A549 (cell line): ENCODE data around the gene CDK19. TPM values are rescaled to one million over a fixed set of nuclear protein-coding genes. Genes with fewer than 3 reads are reported as not detected.

Experiments
- ATAC-seq, 2 experiments: fragments of 200-7000 bp in 1 of 2; fragments of >200 bp in 1 of 2; cut with Nextera tagmentation in 1 of 2; cut with Tn5 transposase in 1 of 2; 3 replicates each; pipeline versions ENCODE4 v1.8.0 to v1.9.1; 2018 to 2020; ENCODE audit warnings: mild to moderate bottlenecking in 1 of 2, moderate library complexity in 1 of 2
- CTCF ChIA-PET: fragments of 300-600 bp; sonication (Branson Sonifier 250); formaldehyde crosslinking; extraction: SDS; loops from one replicate; lab custom pipeline; 2021; ENCODE audit warnings: antibody characterized with exemption, inconsistent platforms; lab: Yijun Ruan, JAX
- POLR2A ChIA-PET: fragments of 350-600 bp; formaldehyde crosslinking; extraction: SDS; loops from one replicate; lab custom pipeline; 2021; ENCODE audit warnings: antibody characterized with exemption, inconsistent platforms; lab: Yijun Ruan, JAX
- DNase-seq, 2 experiments: peaks; one replicate each; pipeline versions ENCODE4 v3.0.0 to v3.0.0-alpha.2; 2011 to 2016; ENCODE audit warnings: low read depth in 1 of 2, low spot score in 1 of 2
- FAIRE-seq: peaks from 2 replicates; lab custom pipeline; 2011; peaks lifted over from hg19 to GRCh38; lab: Jason Lieb, UNC
- H3K27ac ChIP-seq, 2 experiments: fragments of >200 bp; sonication (Bioruptor Twin); formaldehyde crosslinking; 3 replicates each; pipeline ENCODE4 v1.5.1; 2016 to 2017
- H3K4me1 ChIP-seq: fragments of >200 bp; sonication (Bioruptor Twin); formaldehyde crosslinking; 3 replicates; pipeline ENCODE4 v1.6.1; 2016
- H3K4me2 ChIP-seq: fragments of >200 bp; sonication (Bioruptor Twin); formaldehyde crosslinking; 3 replicates; pipeline ENCODE4 v1.6.1; 2016
- H3K4me3 ChIP-seq: fragments of >200 bp; sonication (Bioruptor Twin); formaldehyde crosslinking; 3 replicates; pipeline ENCODE4 v1.5.1; 2016
- H3K9me3 ChIP-seq: fragments of >200 bp; sonication (Bioruptor Twin); formaldehyde crosslinking; 3 replicates; pipeline ENCODE4 v1.6.1; 2016
- BHLHE40 ChIP-seq: IDR thresholded peaks from 2 replicates; pipeline ENCODE4 v1.6.1; 2012; ENCODE audit warnings: low read depth, low read length, inconsistent platforms
- CBX8 ChIP-seq: fragments of 200-600 bp; sonication (generic); IDR thresholded peaks from 2 replicates; pipeline ENCODE4 v1.6.1; 2016
- CTCF ChIP-seq: fragments of >200 bp; sonication (Bioruptor Twin); formaldehyde crosslinking; IDR thresholded peaks from 3 replicates; pipeline ENCODE4 v1.5.1; 2016
- EHMT2 ChIP-seq: fragments of 200-600 bp; sonication (generic); IDR thresholded peaks from 2 replicates; pipeline ENCODE4 v1.6.1; 2016; ENCODE audit warnings: antibody characterized with exemption, low read depth, mild to moderate bottlenecking, moderate library complexity
- ESRRA ChIP-seq: fragments of 150-350 bp; IDR thresholded peaks from 2 replicates; pipeline ENCODE4 v1.6.1; 2014; ENCODE audit warnings: mild to moderate bottlenecking, low read length, borderline replicate concordance
- GATA3 ChIP-seq: IDR thresholded peaks from 2 replicates; pipeline ENCODE4 v1.6.1; 2012; ENCODE audit warnings: borderline replicate concordance
- HMGXB4 ChIP-seq: fragments of 250-450 bp; sonication (Bioruptor Pico); IDR thresholded peaks from 2 replicates; pipeline ENCODE4 v1.5.0; 2021; ENCODE audit warnings: mild to moderate bottlenecking, moderate library complexity, borderline replicate concordance
- HOXA7 ChIP-seq: fragments of 250-450 bp; sonication (Bioruptor Pico); IDR thresholded peaks from 2 replicates; pipeline ENCODE4 v1.5.0; 2020; ENCODE audit warnings: mild to moderate bottlenecking, moderate library complexity
- MAFK ChIP-seq: fragments of 450-650 bp; IDR thresholded peaks from 2 replicates; pipeline ENCODE4 v1.6.1; 2014; ENCODE audit not compliant: partially characterized antibody
- MAZ ChIP-seq: fragments of 150-350 bp; IDR thresholded peaks from 2 replicates; pipeline ENCODE4 v1.6.1; 2014; ENCODE audit warnings: antibody characterized with exemption, low read depth, low read length, borderline replicate concordance
- NFE2L2 ChIP-seq: fragments of 150-350 bp; conservative IDR thresholded peaks from 2 replicates; pipeline ENCODE4 v1.6.1; 2014; ENCODE audit warnings: low read length
- NPAS2 ChIP-seq: fragments of 250-450 bp; sonication (Bioruptor Pico); IDR thresholded peaks from 2 replicates; pipeline ENCODE4 v1.8.0; 2022; ENCODE audit warnings: mild to moderate bottlenecking, moderate library complexity, borderline replicate concordance
- PBX3 ChIP-seq: IDR thresholded peaks from 2 replicates; pipeline ENCODE4 v1.6.1; 2012
- PHF8 ChIP-seq: fragments of 200-600 bp; sonication (generic); IDR thresholded peaks from 2 replicates; pipeline ENCODE4 v1.6.1; 2016; ENCODE audit warnings: low read depth, mild to moderate bottlenecking, antibody characterized with exemption, moderate library complexity, borderline replicate concordance
- POLR2AphosphoS2 ChIP-seq: conservative IDR thresholded peaks from 2 replicates; pipeline ENCODE4 v1.6.1; 2012; ENCODE audit warnings: low read length, improper control_type of control experiment, inconsistent platforms
- RAD21 ChIP-seq, 2 experiments: fragments of >200 bp in 1 of 2; sonication (Bioruptor Twin) in 1 of 2; formaldehyde crosslinking in 1 of 2; IDR thresholded peaks in 1 of 2; conservative IDR thresholded peaks in 1 of 2; 2 replicates in 1 of 2; 3 replicates in 1 of 2; pipeline ENCODE4 v1.6.1; 2012 to 2018; ENCODE audit warnings: inconsistent platforms in 1 of 2
- RCOR1 ChIP-seq: fragments of 150-350 bp; IDR thresholded peaks from 2 replicates; pipeline ENCODE4 v1.6.1; 2014; ENCODE audit warnings: antibody characterized with exemption, low read length, low read depth
- REST ChIP-seq: fragments of 200-600 bp; sonication (generic); IDR thresholded peaks from 2 replicates; pipeline ENCODE4 v1.6.1; 2016; ENCODE audit warnings: antibody characterized with exemption, mild to moderate bottlenecking, moderate library complexity
- RFX5 ChIP-seq: fragments of 450-650 bp; IDR thresholded peaks from 2 replicates; pipeline ENCODE4 v1.7.1; 2014; ENCODE audit warnings: antibody characterized with exemption, mild to moderate bottlenecking, moderate library complexity
- RNF2 ChIP-seq: fragments of 200-600 bp; sonication (generic); IDR thresholded peaks from 2 replicates; pipeline ENCODE4 v1.6.1; 2016; ENCODE audit warnings: low read depth, mild to moderate bottlenecking, antibody characterized with exemption, moderate library complexity, borderline replicate concordance
- SMC3 ChIP-seq: fragments of >200 bp; sonication (Bioruptor Twin); formaldehyde crosslinking; IDR thresholded peaks from 3 replicates; pipeline ENCODE4 v1.6.1; 2018; ENCODE audit warnings: inconsistent platforms
- TFCP2L1 ChIP-seq: fragments of 250-450 bp; sonication (Bioruptor Pico); IDR thresholded peaks from 2 replicates; pipeline ENCODE4 v1.5.0; 2021; ENCODE audit warnings: mild to moderate bottlenecking
- ZFP36 ChIP-seq: fragments of 450-650 bp; IDR thresholded peaks from 2 replicates; pipeline ENCODE4 v1.6.1; 2014; ENCODE audit warnings: borderline replicate concordance; ENCODE audit not compliant: partially characterized antibody
- ZNF302 ChIP-seq: fragments of 250-450 bp; sonication (Bioruptor Pico); IDR thresholded peaks from 2 replicates; pipeline ENCODE4 v1.9.0; 2021; ENCODE audit warnings: inconsistent platforms, mild to moderate bottlenecking, moderate library complexity
- WGBS: methylation state at CpG from one replicate; pipeline ENCODE4 v1.1.6; 2017; ENCODE audit errors: missing lambda C conversion rate; 5-methylcytosine and 5-hydroxymethylcytosine counted together
- polyA plus RNA-seq, 4 experiments: library from polyadenylated mRNA; depleted of rRNA in 3 of 4; stranded (reverse); fragments of >200 nt; fragmentation: RNase III in 1 of 4; extraction: RNeasy Plus Mini Kit Qiagen cat#74134 plus additional on column Dnase treatment in 1 of 4; gene quantifications; 2 replicates in 3 of 4; 3 replicates in 1 of 4; pipeline ENCODE4 v1.2.3, GENCODE V29; 2011 to 2017
- TF ChIP-seq, protein P1 (sequence below): fragments of >200 bp; sonication (Bioruptor Twin); formaldehyde crosslinking; IDR thresholded peaks from 3 replicates; pipeline ENCODE4 v1.6.1; 2016

The CDK19 gene
- polyA plus RNA-seq, 2 of the 4 experiments (the other 2 are of a cell fraction): 7.1 to 18.6 TPM

GRCh38 chr6:110665600-110665999 is 149.7 kb downstream of the CDK19 start:
- no peak for FAIRE-seq
- 87% methylated on average over 7 of the region's 7 CpGs for WGBS
- ChIA-PET CTCF (no interaction called here), POLR2A (interaction anchor here (0.6 kb wide), 1 partner anchor 316 kb away, joined by 3 read pairs; the partner anchor contains the start of gene RPF2)
- DNase-seq: no peak
- Histone ChIP-seq H3K9me3 (no peaks in the 10 kb centered on the region), H3K27ac (no peak overlapping the region), H3K4me1 (peaks cover 19% of the 10 kb centered on the region; the same call in 2 of the 3 replicates), H3K4me2 (no peak overlapping the region), H3K4me3 (no peak overlapping the region)
- no peak for TF ChIP-seq RNF2
- no peak for TF ChIP-seq HOXA7
- no peak for TF ChIP-seq PHF8
- no peak for TF ChIP-seq ESRRA
- no peak for TF ChIP-seq ZNF302 (CRISPR knock-in tag)
- no peak for TF ChIP-seq TFCP2L1
- TF ChIP-seq PBX3: no peak
- no peak for TF ChIP-seq CBX8
- ATAC-seq: no peak

GRCh38 chr6:110664933-110665332 is 150.3 kb downstream of the CDK19 start:
- POLR2A ChIA-PET: no interaction called here
- 50% methylated on average over 1 of the region's 1 CpG for WGBS
- no peak for FAIRE-seq
- TF ChIP-seq CBX8 (no peak), HMGXB4 (CRISPR knock-in tag) (no peak), MAZ (no peak), RAD21 (conservative IDR thresholded peaks at IDR 0.05 in 1 of 2, IDR thresholded peaks at IDR 0.05 in 1 of 2) (no peak), BHLHE40 (no peak), EHMT2 (no peak), RCOR1 (no peak), POLR2AphosphoS2 (no peak), ZFP36 (no peak), GATA3 (no peak), REST (no peak), MAFK (no peak), RFX5 (no peak), NPAS2 (CRISPR knock-in tag) (no peak), NFE2L2 (no peak), CTCF (no peak), SMC3 (no peak)
- TF ChIP-seq, protein P1, sequence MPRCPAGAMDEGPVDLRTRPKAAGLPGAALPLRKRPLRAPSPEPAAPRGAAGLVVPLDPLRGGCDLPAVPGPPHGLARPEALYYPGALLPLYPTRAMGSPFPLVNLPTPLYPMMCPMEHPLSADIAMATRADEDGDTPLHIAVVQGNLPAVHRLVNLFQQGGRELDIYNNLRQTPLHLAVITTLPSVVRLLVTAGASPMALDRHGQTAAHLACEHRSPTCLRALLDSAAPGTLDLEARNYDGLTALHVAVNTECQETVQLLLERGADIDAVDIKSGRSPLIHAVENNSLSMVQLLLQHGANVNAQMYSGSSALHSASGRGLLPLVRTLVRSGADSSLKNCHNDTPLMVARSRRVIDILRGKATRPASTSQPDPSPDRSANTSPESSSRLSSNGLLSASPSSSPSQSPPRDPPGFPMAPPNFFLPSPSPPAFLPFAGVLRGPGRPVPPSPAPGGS: no peak
- TF ChIP-seq, all 56 proteins: peak for 0
- ATAC-seq: no peak
- Histone ChIP-seq H3K4me3 (no peak overlapping the region), H3K9me3 (no peaks in the 10 kb centered on the region), H3K4me1 (peaks cover 19% of the 10 kb centered on the region; the same call in 2 of the 3 replicates), H3K27ac (no peak overlapping the region; a peak in 1 of 6 replicates), H3K4me2 (no peak overlapping the region; the same call in 2 of the 3 replicates)
- no peak for DNase-seq
- CTCF ChIA-PET: no interaction called here
